GM21447 (cell line): Measurements from ENCODE around the gene ADAMTSL3.

Experiments used
- ATAC-seq: cut with Tn5 transposase; IDR thresholded peaks from one replicate; pipeline ENCODE4 v1.9.1; 2021; ENCODE audit not compliant: unreplicated experiment

Gene ADAMTSL3

GRCh38 chr15:83813682-83814081 is 159.8 kb downstream of the ADAMTSL3 start:
- ATAC-seq, result no peak

GRCh38 chr15:83815506-83815905 is 161.6 kb downstream of the ADAMTSL3 start:
- no peak for ATAC-seq

GRCh38 chr15:83816124-83816883 is 162.4 kb downstream of the ADAMTSL3 start:
- no peak for ATAC-seq

- no peak for ATAC-seq
Observed at GRCh38 chr15:83818591-83818990, 164.7 kb downstream of the ADAMTSL3 start.

- no peak for ATAC-seq
Observed at GRCh38 chr15:83830381-83830780, 176.5 kb downstream of the ADAMTSL3 start.

GRCh38 chr15:83833569-83833968 is 179.6 kb downstream of the ADAMTSL3 start:
- no peak for ATAC-seq

- ATAC-seq, result no peak
Observed at GRCh38 chr15:83835479-83835878, 181.6 kb downstream of the ADAMTSL3 start.

- no peak for ATAC-seq
Observed at GRCh38 chr15:83837945-83838571, 184.1 kb downstream of the ADAMTSL3 start.

GRCh38 chr15:83838763-83839162 is 184.8 kb downstream of the ADAMTSL3 start:
- ATAC-seq, result no peak

GRCh38 chr15:83842281-83842680 is 188.4 kb downstream of the ADAMTSL3 start:
- ATAC-seq, result no peak

GRCh38 chr15:83843471-83843871 is 189.5 kb downstream of the ADAMTSL3 start:
- ATAC-seq, result no peak

- ATAC-seq, result no peak
Observed at GRCh38 chr15:83844742-83845141, 190.8 kb downstream of the ADAMTSL3 start.

GRCh38 chr15:83845230-83845629 is 191.3 kb downstream of the ADAMTSL3 start:
- no peak for ATAC-seq

GRCh38 chr15:83846847-83847246 is 192.9 kb downstream of the ADAMTSL3 start:
- no peak for ATAC-seq

GRCh38 chr15:83848315-83849050 is 194.6 kb downstream of the ADAMTSL3 start:
- ATAC-seq, result no peak

GRCh38 chr15:83850015-83850414 is 196.1 kb downstream of the ADAMTSL3 start:
- no peak for ATAC-seq

- no peak for ATAC-seq
Observed at GRCh38 chr15:83850501-83851245, 196.8 kb downstream of the ADAMTSL3 start.

GRCh38 chr15:83853232-83853631 is 199.3 kb downstream of the ADAMTSL3 start:
- ATAC-seq, result no peak

GRCh38 chr15:83854321-83854720 is 200.4 kb downstream of the ADAMTSL3 start:
- no peak for ATAC-seq

- ATAC-seq, result no peak
Observed at GRCh38 chr15:83854950-83855707, 201.2 kb downstream of the ADAMTSL3 start.
